ENCODE data around the gene TEX50.

- TF ChIP-seq SIN3A (IDR thresholded peaks at IDR 0.05; ENCODE audit: low read depth) (no peak), POLR2A (IDR thresholded peaks at IDR 0.05; ENCODE audit: borderline replicate concordance, extremely low read depth, insufficient read depth, insufficient read length) (no peak), CTCF (IDR thresholded peaks at IDR 0.05 in 2 of 3, conservative IDR thresholded peaks at IDR 0.05 in 1 of 3; ENCODE audit: borderline replicate concordance in 1 of 3, insufficient read depth in 1 of 3, low read depth in 2 of 3, low read length in 2 of 3) (no peak), REST (IDR thresholded peaks at IDR 0.05; ENCODE audit: low read depth) (no peak), EZH2phosphoT487 (IDR thresholded peaks at IDR 0.05; ENCODE audit: borderline replicate concordance) (no peak), CBX3 (IDR thresholded peaks at IDR 0.05; ENCODE audit: low read depth) (no peak), RAD21 (IDR thresholded peaks at IDR 0.05; ENCODE audit: low read depth) (no peak)
- TF ChIP-seq, protein P1, sequence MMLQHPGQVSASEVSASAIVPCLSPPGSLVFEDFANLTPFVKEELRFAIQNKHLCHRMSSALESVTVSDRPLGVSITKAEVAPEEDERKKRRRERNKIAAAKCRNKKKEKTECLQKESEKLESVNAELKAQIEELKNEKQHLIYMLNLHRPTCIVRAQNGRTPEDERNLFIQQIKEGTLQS (IDR thresholded peaks at IDR 0.05) = no peak
These were observed at the start of gene TEX50 for GRCh38 chr1:173635116-173635515.
